Measurements from ENCODE around the gene CCNG2.

CCNG2 gene

GRCh38 chr4:77174426-77174825 is 17.4 kb downstream of the CCNG2 start:
- no peak for TF ChIP-seq POLR2A (IDR thresholded peaks at IDR 0.05; ENCODE audit: extremely low read depth, insufficient read length)
- no peak for TF ChIP-seq CTCF (IDR thresholded peaks at IDR 0.05; ENCODE audit: low read depth, low read length)
- TF ChIP-seq MYC (IDR thresholded peaks at IDR 0.05; ENCODE audit: low read depth, low read length), result no peak
- no peak for TF ChIP-seq MAX (IDR thresholded peaks at IDR 0.05; ENCODE audit: low read depth, low read length)
- DNase-seq (ENCODE audit: low read depth), result no peak
- H3K4me3 ChIP-seq (ENCODE audit: low read depth, low read length), result no peak overlapping the region

- TF ChIP-seq MAX (IDR thresholded peaks at IDR 0.05; ENCODE audit: low read depth, low read length) (no peak), MYC (IDR thresholded peaks at IDR 0.05; ENCODE audit: low read depth, low read length) (no peak), POLR2A (IDR thresholded peaks at IDR 0.05; ENCODE audit: extremely low read depth, insufficient read length) (no peak), CTCF (IDR thresholded peaks at IDR 0.05; ENCODE audit: low read depth, low read length) (no peak)
- H3K4me3 ChIP-seq (ENCODE audit: low read depth, low read length), result no peak overlapping the region
- no peak for DNase-seq (ENCODE audit: low read depth)
Measured at GRCh38 chr4:77175201-77175611, 18.2 kb downstream of the CCNG2 start.

- no peak for DNase-seq (ENCODE audit: low read depth)
- no peak overlapping the region for H3K4me3 ChIP-seq (ENCODE audit: low read depth, low read length)
- TF ChIP-seq MYC (IDR thresholded peaks at IDR 0.05; ENCODE audit: low read depth, low read length) (no peak), CTCF (IDR thresholded peaks at IDR 0.05; ENCODE audit: low read depth, low read length) (no peak), MAX (IDR thresholded peaks at IDR 0.05; ENCODE audit: low read depth, low read length) (no peak), POLR2A (IDR thresholded peaks at IDR 0.05; ENCODE audit: extremely low read depth, insufficient read length) (no peak)
Measured at GRCh38 chr4:77176640-77177039, 19.6 kb downstream of the CCNG2 start.

- TF ChIP-seq CTCF (IDR thresholded peaks at IDR 0.05; ENCODE audit: low read depth, low read length), result no peak
- no peak for TF ChIP-seq POLR2A (IDR thresholded peaks at IDR 0.05; ENCODE audit: extremely low read depth, insufficient read length)
- no peak for TF ChIP-seq MAX (IDR thresholded peaks at IDR 0.05; ENCODE audit: low read depth, low read length)
- TF ChIP-seq MYC (IDR thresholded peaks at IDR 0.05; ENCODE audit: low read depth, low read length), result no peak
- DNase-seq (ENCODE audit: low read depth), result no peak
- H3K4me3 ChIP-seq (ENCODE audit: low read depth, low read length), result no peak overlapping the region
Measured at GRCh38 chr4:77177199-77177598, 20.2 kb downstream of the CCNG2 start.

- no peak for DNase-seq (ENCODE audit: low read depth)
- no peak overlapping the region for H3K4me3 ChIP-seq (ENCODE audit: low read depth, low read length)
- TF ChIP-seq POLR2A (IDR thresholded peaks at IDR 0.05; ENCODE audit: extremely low read depth, insufficient read length) (no peak), CTCF (IDR thresholded peaks at IDR 0.05; ENCODE audit: low read depth, low read length) (no peak), MYC (IDR thresholded peaks at IDR 0.05; ENCODE audit: low read depth, low read length) (no peak), MAX (IDR thresholded peaks at IDR 0.05; ENCODE audit: low read depth, low read length) (no peak)
Measured at GRCh38 chr4:77178560-77178959, 21.6 kb downstream of the CCNG2 start.

GRCh38 chr4:77179519-77179918 is 22.5 kb downstream of the CCNG2 start:
- H3K4me3 ChIP-seq (ENCODE audit: low read depth, low read length), result no peak overlapping the region
- no peak for TF ChIP-seq MYC (IDR thresholded peaks at IDR 0.05; ENCODE audit: low read depth, low read length)
- TF ChIP-seq MAX (IDR thresholded peaks at IDR 0.05; ENCODE audit: low read depth, low read length), result no peak
- TF ChIP-seq POLR2A (IDR thresholded peaks at IDR 0.05; ENCODE audit: extremely low read depth, insufficient read length), result no peak
- TF ChIP-seq CTCF (IDR thresholded peaks at IDR 0.05; ENCODE audit: low read depth, low read length), result no peak
- no peak for DNase-seq (ENCODE audit: low read depth)

Data from NB4 (cell line).